BE2C (cell line): ENCODE data around the gene GNE.

Source experiments
- DNase-seq: peaks from one replicate; pipeline ENCODE4 v3.0.0-alpha.2; 2020
- H3K27me3 ChIP-seq: fragments of 250-450 bp; sonication (Bioruptor Pico); 2 replicates; pipeline ENCODE4 v1.5.1; 2020; ENCODE audit warnings: mild to moderate bottlenecking
- H3K36me3 ChIP-seq: fragments of 250-450 bp; sonication (Bioruptor Pico); 2 replicates; pipeline ENCODE4 v1.5.1; 2020; ENCODE audit warnings: mild to moderate bottlenecking
- H3K4me1 ChIP-seq: fragments of 250-450 bp; sonication (Bioruptor Pico); 2 replicates; pipeline ENCODE4 v1.5.1; 2020
- H3K4me3 ChIP-seq: 2 replicates; pipeline ENCODE4 v1.5.1; 2011; ENCODE audit warnings: low read depth, low read length
- H3K9me3 ChIP-seq: fragments of 250-450 bp; sonication (Bioruptor Pico); 2 replicates; pipeline ENCODE4 v1.5.1; 2020
- TF ChIP-seq, protein P1 (sequence below): IDR thresholded peaks from 2 replicates; pipeline ENCODE4 v1.5.1; 2012; ENCODE audit warnings: mild to moderate bottlenecking, low read depth, low read length

The GNE gene

DNA sequence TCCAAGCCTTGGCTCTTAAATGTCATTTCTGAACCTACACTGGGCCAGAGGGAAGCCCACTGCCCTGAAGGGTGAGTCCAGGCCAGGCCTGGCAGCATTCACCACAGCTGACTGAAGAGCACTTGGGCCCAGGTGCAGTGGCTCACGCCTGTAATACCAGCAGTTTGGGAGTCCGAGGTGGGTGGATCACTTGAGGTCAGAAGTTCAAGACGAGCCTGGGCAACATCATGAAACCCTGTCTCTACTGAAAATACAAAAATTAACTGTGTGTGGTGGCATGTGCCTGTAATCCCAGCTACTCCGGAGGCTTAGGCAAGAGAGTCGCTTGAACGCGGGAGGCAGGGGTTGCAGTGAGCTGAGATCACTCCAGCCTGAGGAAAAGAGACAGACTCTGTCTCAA, 84.0 kb downstream of the GNE start:
- no peaks in the 10 kb centered on the region for H3K27me3 ChIP-seq
- H3K4me1 ChIP-seq = no peaks in the 10 kb centered on the region
- H3K9me3 ChIP-seq = no peaks in the 10 kb centered on the region
- no peak for DNase-seq
- H3K36me3 ChIP-seq = no peaks in the 10 kb centered on the region
- TF ChIP-seq, protein P1, sequence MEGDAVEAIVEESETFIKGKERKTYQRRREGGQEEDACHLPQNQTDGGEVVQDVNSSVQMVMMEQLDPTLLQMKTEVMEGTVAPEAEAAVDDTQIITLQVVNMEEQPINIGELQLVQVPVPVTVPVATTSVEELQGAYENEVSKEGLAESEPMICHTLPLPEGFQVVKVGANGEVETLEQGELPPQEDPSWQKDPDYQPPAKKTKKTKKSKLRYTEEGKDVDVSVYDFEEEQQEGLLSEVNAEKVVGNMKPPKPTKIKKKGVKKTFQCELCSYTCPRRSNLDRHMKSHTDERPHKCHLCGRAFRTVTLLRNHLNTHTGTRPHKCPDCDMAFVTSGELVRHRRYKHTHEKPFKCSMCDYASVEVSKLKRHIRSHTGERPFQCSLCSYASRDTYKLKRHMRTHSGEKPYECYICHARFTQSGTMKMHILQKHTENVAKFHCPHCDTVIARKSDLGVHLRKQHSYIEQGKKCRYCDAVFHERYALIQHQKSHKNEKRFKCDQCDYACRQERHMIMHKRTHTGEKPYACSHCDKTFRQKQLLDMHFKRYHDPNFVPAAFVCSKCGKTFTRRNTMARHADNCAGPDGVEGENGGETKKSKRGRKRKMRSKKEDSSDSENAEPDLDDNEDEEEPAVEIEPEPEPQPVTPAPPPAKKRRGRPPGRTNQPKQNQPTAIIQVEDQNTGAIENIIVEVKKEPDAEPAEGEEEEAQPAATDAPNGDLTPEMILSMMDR = no peak
- no peak overlapping the region for H3K4me3 ChIP-seq

DNA sequence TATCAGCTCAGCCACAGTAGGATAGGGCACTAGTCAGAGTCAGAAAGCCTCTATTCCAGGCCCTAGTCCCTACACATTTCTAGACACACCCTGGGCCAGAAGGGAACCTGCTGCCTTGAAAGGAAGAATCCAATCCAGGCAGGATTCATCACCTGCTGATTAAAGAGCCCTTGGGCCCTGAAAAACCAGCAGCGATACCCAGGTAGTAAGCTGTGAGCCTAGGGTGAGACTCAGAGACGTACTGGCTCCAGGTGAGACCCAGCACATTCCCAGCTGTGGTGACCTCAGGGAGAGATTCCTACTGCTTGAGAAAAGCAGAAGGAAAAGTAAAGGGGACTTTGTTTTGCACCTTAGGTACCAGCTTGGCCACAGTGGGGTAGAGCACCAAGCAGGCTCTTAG, 84.4 kb downstream of the GNE start:
- TF ChIP-seq, protein P1 = no peak
- H3K4me1 ChIP-seq = no peaks in the 10 kb centered on the region
- H3K27me3 ChIP-seq = no peaks in the 10 kb centered on the region
- H3K4me3 ChIP-seq = no peak overlapping the region
- no peaks in the 10 kb centered on the region for H3K9me3 ChIP-seq
- no peaks in the 10 kb centered on the region for H3K36me3 ChIP-seq
- DNase-seq = no peak

DNA sequence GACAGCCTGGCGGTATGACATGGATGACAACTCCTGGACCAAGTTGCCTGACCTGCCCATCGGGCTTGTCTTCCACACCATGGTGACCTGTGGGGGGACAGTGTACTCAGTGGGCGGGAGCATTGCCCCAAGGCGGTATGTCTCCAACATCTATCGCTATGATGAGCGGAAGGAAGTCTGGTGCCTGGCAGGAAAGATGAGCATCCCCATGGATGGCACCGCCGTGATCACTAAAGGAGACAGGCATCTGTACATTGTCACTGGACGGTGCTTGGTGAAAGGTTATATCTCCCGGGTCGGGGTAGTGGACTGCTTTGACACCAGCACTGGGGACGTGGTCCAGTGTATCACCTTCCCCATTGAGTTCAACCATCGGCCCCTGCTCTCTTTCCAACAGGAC, 87.7 kb downstream of the GNE start:
- Histone ChIP-seq H3K4me1 (no peaks in the 10 kb centered on the region), H3K4me3 (no peak overlapping the region), H3K27me3 (no peaks in the 10 kb centered on the region), H3K9me3 (no peaks in the 10 kb centered on the region), H3K36me3 (no peaks in the 10 kb centered on the region)
- TF ChIP-seq, protein P1 = no peak
- no peak for DNase-seq

DNA sequence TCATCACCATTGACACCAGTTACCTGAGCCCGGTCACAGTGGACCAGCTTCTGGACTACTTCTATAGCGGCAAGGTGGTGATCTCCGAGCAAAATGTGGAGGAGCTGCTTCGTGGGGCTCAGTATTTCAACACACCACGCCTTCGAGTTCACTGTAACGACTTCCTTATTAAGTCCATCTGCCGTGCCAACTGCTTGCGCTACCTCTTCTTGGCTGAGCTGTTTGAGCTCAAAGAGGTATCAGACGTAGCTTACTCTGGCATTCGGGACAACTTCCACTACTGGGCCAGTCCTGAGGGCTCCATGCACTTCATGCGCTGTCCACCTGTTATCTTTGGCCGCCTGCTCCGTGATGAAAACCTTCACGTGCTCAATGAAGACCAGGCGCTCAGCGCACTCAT, 88.5 kb downstream of the GNE start:
- no peaks in the 10 kb centered on the region for H3K27me3 ChIP-seq
- no peak for DNase-seq
- TF ChIP-seq, protein P1 = no peak
- H3K4me3 ChIP-seq = no peak overlapping the region
- no peaks in the 10 kb centered on the region for H3K36me3 ChIP-seq
- no peaks in the 10 kb centered on the region for H3K9me3 ChIP-seq
- peaks cover 3% of the 10 kb centered on the region; the same call in 1 of the 2 replicates for H3K4me1 ChIP-seq

DNA sequence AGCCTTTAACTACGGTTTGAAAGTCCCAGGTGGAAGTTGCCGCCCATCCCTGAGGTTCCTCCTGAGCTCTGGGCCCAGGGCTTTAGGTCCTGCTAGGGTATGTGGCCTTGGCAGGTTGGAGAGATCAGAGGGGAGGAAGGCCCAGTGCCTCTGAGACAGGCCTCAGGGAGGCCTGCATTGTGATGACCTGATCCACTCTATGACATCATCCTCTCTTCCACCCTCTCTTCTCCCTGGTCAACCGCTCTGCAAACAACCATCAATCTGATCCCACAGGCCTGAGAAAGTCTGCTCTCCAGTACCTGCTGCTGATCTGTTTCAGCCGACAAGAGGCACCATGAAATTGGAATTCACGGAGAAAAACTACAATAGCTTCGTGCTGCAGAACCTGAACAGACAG, 89.1 kb downstream of the GNE start, which contains the start of gene CCIN:
TSS of gene CCIN (plus strand) at position 223 of the 400 bp plus-strand sequence. CDS start at position 338, 115 bp downstream.
- H3K4me3 ChIP-seq = no peak within 1 kb of the TSS
- no peak for DNase-seq
- TF ChIP-seq, protein P1 = no peak
- H3K9me3 ChIP-seq = no peaks in the 10 kb centered on the region
- H3K27me3 ChIP-seq = no peaks in the 10 kb centered on the region
- peaks cover 8% of the 10 kb centered on the region for H3K4me1 ChIP-seq
- H3K36me3 ChIP-seq = no peaks in the 10 kb centered on the region

DNA sequence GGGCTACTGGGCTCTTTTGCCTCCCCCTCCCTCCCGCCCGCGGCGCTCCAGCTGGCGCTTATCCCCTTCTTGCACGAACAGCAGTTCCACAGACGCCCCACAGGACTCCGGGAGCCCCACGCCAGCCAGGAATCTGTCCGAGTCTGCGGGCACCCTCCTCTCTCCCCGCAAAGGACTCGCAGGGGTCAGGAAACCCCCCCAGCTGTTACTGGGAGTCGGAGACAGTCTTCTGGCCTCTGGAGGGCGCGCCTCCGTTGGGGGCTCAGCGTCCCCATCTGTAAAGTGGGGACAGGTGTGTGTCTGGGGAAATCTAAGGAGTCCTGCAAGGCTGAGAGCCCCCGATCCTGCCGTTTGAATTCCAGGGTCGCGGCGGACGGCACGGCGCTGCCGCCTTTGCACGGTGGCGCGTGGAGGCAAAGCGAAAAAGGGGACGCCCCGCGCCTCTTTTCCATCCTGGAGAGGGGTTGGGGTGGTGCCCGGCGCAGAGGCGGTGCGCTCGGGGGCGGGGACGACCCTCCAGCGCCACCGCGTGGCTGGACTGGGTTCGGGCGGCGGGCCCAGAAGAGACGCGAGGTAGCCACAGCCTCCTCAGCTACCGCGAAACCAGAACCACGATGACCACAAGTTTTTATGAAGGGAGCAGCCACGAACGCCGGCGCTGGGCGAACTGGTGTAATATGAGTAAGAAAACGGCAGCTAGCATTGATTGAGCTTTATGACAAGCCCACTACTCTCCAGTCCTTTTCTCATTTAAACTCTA, 91.9 kb downstream of the GNE start:
- H3K4me1 ChIP-seq = peaks cover 31% of the 10 kb centered on the region
- peak; percentile 83 for DNase-seq
- peak overlapping the region; percentile 43 for H3K4me3 ChIP-seq
- TF ChIP-seq, protein P1 = peak; percentile 84
- no peaks in the 10 kb centered on the region for H3K36me3 ChIP-seq
- H3K27me3 ChIP-seq = no peaks in the 10 kb centered on the region
- no peaks in the 10 kb centered on the region for H3K9me3 ChIP-seq
